Measurements from ENCODE around the gene FAM187B.

Gene FAM187B

DNA sequence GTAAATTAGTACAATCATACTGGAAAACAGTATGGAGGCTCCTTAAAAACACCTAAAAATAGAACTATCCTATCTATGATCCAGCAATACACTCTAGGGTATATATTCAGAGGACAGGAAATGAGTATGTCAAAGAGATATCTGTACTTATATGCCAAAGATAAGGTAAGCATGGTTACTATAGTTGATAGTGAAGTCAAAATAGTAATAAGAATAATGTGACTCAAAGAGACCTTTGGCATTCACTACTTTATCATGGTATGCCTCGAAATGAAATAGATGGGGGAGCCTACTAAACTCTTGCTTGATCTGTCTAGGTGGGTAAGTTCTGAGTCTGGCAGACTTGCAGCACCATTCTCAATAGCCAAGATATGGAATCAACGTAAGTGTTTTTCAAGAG, 43.7 kb downstream of the FAM187B start:
- in situ Hi-C loops (cut with HindIII; ENCODE audit: low sequenced_read_pairs) = loop anchor here (5.0 kb wide), 1 partner anchor 37 kb away; no protein-coding TSS in a partner anchor

DNA sequence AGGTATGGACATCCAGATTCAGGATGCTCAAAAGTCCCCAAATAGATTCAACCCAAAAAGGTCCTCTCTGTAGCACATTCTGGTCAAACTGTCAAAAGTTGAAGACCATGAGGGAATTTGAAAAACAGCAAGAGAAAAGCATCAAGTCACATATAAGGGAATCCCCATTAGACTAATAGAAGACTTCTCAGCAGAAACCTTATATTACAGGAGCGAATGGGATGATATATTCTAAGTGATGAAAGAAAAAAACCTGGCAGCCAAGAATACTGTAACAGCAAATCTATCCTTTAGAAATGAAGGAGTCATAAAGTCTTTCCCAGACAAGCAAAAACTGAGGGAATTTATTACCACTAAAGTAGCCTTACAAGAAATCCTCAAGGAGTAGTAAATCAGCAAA, 44.3 kb downstream of the FAM187B start:
- in situ Hi-C loops (cut with HindIII; ENCODE audit: low sequenced_read_pairs) = loop anchor here (5.0 kb wide), 1 partner anchor 38 kb away; no protein-coding TSS in a partner anchor

GRCh38 chr19:35181387-35181786, 47.2 kb downstream of the FAM187B start:
- in situ Hi-C loops (cut with HindIII; ENCODE audit: low sequenced_read_pairs) = loop anchor here (5.0 kb wide), 1 partner anchor 41 kb away; no protein-coding TSS in a partner anchor

- in situ Hi-C loops (cut with HindIII; ENCODE audit: low sequenced_read_pairs) = loop anchor here (5.0 kb wide), 1 partner anchor 42 kb away; no protein-coding TSS in a partner anchor
Measured at GRCh38 chr19:35179830-35180229, 48.7 kb downstream of the FAM187B start.

- in situ Hi-C loops (cut with HindIII; ENCODE audit: low sequenced_read_pairs) = no loop called here
Measured at GRCh38 chr19:35178701-35179100, 49.8 kb downstream of the FAM187B start.

GRCh38 chr19:35177377-35178274, 50.9 kb downstream of the FAM187B start:
- in situ Hi-C loops (cut with HindIII; ENCODE audit: low sequenced_read_pairs) = no loop called here

DNA sequence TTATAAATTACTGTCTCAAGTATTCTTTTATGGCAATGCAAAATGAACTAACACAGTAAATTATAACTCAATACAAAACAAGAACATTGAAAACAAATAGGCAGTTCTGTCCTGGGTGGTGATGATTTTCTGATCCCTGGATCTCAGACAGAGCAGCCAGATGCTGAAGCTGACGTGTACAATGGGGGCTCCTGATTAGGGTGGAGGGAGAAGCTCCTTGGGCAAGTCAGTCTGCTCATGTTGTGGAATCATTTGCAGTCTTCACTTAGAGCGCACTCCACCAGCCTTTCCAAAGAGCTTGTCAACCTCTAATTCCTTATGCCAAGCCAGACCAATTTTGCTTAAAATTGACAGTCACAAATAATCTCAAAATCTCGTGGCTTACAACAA, 52.4 kb downstream of the FAM187B start:
- in situ Hi-C loops (cut with HindIII; ENCODE audit: low sequenced_read_pairs) = no loop called here
